Right ventricle myocardium superior (tissue), 1 donor: ENCODE results near the gene ANAPC7. TPM values are rescaled to one million over a fixed set of nuclear protein-coding genes. Genes with fewer than 3 reads are reported as not detected.
A peak's percentile ranks its signal among the peaks of the same experiment; 100 is the strongest.
"Not testable (repeated sequence)": the region's sequence is repeated elsewhere in the genome, so short reads cannot be mapped to it uniquely, and the experiment has no call there.

Experiments
- ATAC-seq: fragments of 200-7000 bp; cut with Tn5 transposase; one replicate; pipeline ENCODE4 v1.9.1; 2020; ENCODE audit warnings: mild to moderate bottlenecking; ENCODE audit not compliant: poor library complexity
- DNase-seq: peaks from one replicate; pipeline ENCODE4 v3.0.0-alpha.2; 2020
- intact Hi-C: fragments of 100-400 bp; cut with DNase I; formaldehyde crosslinking; loops from one replicate; pipeline ENCODE4 v1.11.2; 2022
- total RNA-seq: library from RNA; stranded (reverse); fragmentation: NEBNext Ultra II Directional; extraction: Animal tissue kit (Norgen Biotek cat#: 25700); gene quantifications from one replicate; pipeline ENCODE4 v1.2.1, GENCODE V29; 2021
- donor health status: DM: no; HTN: yes; CAD: no; lungs with severe emphysema.

Gene ANAPC7
- total RNA-seq, 1 donor from 2014 or later: 32.6 TPM

DNA sequence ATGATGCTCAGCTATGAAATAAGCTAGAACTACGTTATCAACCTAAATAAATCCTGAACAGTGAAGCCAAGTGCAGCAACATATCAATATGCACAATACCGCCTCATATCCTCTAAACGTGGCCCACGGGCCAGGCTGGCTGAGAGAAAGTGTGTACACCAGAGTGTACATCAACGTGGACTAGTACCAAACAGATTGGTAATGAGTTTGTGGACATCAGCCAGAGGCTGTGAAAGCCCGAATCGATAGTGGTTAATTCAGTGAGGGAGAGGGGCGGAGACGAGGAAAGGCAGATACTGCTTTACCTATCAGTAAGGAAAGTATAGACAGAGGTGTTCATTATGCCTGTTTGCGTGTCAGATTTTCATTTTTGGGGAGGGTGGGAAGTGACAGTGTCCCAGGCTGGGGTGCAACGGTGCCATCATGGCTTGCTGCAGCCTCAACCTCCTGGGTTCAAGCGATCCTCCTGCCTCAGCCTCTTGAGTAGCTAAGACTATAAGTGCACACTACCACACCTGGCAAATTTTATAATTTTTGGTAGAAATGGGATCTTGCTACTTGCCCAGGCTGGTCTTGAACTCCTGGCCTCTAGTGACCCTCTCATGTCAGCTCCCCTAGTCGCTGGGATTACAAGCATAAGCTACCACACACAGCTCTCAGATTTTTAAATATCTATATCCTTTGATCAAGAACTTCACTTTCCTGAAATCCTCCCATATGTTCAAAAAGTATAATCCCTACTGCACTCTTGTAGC is 50.1 kb downstream of the ANAPC7 start:
- intact Hi-C loops: no loop called here
- DNase-seq (no peak), ATAC-seq (peak; percentile 16)

DNA sequence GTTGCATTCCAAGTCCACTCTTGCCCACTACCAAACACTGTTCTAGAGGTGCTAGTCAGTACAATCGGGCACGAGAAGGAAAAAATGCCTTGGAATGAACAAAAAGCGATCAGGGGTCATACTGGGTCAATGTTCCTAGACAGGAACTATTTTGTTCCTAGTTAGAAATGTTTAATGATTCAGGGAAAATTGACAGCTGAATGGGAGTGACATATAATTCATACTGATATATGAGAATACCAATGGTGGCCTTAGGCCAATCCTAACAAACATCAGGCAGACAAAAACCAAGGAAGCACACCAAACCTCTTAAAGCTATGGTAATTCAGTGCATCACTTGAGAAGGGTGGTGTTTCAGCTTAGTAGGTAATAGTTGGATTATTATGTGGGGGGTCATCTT is 51.1 kb downstream of the ANAPC7 start:
- intact Hi-C loops: no loop called here
- DNase-seq (no peak), ATAC-seq (no peak)

DNA sequence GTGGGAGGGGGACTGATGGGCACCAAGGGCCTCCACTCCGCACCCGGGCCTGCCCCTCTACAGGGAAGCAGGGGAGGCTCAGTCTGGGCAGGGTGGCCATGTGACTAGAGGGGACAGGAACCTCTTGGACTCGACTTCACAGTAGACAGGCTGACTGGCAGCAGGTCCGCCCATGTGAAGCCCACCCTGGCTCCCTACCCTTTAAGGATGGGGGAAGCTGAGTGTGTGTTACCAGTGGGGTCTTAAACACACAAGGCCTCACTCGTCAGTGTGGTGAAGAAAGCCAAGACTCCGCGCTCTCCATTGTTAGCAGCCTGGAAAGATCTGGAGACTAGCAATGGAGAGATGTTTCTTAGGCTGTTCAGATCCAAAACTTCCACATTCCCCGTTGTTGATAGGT is 52.4 kb downstream of the ANAPC7 start:
- ATAC-seq (no peak), DNase-seq (no peak)
- intact Hi-C loops: no loop called here

DNA sequence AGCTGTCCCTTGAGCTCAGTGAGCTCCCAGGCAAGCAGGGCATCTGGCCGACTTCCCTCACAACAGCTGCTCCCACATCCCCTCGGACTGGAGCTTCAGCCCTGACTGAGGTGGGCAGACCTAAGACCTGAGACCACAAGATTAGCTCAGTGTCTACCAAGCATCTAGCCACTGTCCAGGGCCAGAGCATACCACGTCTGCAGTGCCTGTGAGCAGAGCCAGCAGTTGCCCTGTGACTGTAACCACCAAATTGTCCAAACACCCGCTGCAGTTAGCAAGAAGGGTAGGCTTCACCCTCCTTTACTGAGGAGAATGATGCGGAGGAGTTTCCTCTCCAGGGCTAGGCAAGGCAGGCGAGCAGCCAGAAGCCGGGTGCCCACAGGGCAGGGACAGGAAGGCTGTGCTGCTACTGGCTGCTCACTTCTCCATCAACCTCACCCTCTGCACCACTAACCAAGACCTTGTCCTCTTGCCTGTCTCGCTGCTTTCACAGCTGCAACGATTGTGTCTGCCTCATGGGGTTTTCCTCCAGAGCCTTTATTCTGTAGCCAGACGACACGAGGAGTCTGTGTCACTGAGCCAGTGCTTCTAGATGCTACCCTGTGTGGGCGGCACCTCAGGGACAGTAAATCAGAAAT is 53.9 kb downstream of the ANAPC7 start:
- DNase-seq (no peak), ATAC-seq (no peak)
- intact Hi-C loops: no loop called here

DNA sequence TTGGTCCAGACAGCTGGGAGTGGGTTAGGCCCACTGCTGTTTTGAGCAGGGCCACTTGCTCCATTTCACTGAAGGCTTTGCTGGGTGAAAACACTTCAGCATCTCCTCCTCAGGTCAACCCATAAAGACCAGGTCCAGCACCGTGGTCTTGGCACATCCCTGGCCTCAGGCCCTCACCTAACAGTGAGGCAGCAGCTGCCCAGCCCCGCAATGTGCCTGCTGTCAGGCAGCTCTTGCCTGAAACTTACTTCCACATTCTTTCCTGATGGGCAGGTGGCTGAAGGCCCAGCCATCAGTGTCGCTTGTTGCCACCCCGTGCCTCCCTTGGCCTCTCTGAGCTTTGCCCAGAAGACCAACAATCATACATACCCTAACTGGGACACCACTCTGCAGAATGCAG is 54.4 kb downstream of the ANAPC7 start:
- intact Hi-C loops: no loop called here
- no peak for DNase-seq
- ATAC-seq: peak; percentile 0

DNA sequence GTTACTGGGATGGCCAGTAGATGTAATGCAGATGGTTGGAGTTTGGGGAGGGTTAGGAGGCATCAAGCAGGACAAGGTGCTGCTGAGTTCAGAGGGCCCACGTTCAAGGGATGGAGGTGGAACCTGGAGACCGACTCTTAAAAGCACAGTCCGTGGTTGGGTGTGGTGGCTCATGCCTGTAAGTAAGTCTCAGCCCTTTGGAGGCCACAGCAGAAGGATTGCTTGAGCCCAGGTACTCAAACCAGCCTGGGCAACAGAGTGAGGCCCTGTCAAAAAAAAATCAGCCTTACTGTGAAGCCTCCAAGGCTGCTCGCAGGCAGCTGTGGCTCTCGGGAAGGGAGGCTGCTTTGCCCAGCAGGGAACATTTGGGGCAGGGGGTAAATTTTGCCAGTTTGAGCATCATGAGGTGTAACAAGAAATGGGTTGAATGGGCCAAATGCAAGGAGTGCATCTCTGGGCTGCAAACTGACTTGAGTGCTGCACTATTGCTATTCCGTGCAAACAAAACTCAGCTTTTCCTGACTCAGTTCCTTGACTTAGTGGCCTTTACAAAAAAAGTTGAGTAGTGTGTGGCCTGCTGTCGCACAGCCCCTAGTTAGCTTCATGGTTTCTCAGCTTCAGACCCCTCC is 55.0 kb downstream of the ANAPC7 start:
- intact Hi-C loops: no loop called here
- ATAC-seq (no peak), DNase-seq (no peak)

DNA sequence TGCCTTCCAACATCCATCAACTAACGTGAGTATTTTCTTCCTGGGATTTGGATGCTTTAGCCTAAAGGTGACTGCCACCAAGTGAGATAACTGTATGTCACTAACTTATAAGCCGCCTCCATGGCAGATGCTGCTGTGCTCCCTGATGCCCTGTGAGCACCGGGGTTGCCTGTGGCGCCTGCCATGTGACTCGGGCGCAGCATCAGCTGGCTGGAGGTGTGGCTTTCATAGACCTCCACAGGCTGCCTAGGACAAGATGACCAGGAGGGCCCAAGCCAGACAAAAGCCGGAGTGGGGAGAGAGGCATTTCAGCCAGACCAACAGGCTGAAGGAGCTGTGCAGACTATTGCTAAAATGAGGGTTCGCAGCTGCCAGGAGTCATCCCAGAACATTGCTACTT is 55.7 kb downstream of the ANAPC7 start:
- intact Hi-C loops: no loop called here
- DNase-seq (no peak), ATAC-seq (no peak)

DNA sequence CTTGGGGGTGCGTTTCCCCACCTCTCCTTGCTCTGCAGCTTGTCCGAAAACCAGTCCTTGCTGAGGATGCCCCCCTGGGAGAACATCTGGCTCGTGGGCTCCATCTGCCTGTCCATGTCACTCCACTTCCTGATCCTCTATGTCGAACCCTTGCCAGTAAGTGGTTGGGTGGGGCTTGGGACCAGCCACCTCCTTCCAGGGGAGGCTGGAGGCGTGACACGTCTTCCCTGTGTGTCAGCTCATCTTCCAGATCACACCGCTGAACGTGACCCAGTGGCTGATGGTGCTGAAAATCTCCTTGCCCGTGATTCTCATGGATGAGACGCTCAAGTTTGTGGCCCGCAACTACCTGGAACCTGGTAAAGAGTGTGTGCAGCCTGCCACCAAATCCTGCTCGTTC is 57.5 kb downstream of the ANAPC7 start:
- DNase-seq: no peak
- intact Hi-C loops: no loop called here
- no peak for ATAC-seq

DNA sequence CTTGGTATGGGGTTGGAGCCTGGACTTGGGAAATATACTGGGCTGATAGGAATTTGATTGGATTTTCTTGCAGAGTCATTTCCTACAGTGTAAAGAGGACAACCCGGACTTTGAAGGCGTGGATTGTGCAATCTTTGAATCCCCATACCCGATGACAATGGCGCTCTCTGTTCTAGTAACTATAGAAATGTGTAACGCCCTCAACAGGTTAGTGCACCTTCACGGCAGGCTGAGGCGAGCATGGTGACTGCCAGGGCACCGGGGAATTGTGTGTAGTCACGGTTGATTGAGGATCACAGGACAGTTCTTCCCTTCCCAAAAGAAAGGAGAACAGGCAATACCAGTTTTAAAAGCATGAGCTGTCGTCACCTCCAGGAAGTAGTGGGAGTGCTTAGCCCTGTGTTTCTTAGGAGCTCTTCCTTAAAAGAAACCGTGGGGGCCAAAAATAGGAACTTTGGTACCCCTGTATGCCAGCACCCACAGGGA is 58.3 kb downstream of the ANAPC7 start:
- ATAC-seq (peak; percentile 2), DNase-seq (no peak)
- intact Hi-C loops: no loop called here

DNA sequence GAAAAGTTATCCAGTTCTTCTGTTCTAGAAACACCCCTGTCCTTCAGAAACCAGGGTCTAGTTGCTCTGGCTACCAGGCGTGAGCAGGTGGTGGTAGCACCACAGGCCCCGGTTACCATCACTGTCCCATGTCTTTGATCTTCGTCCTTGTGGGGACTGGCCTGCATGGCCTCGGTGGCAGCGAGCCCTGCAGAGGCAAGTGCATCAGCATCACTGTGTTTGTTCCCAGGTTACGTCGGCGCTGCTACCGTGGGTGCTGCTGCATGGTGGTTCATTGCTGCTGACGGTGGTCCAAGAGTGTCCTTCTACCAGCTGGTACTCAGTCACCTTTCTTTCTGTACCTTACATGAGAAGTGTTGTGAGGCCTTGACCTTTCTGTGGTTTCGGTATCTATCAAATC is 58.9 kb downstream of the ANAPC7 start:
- ATAC-seq (no peak), DNase-seq (no peak)
- intact Hi-C loops: no loop called here

DNA sequence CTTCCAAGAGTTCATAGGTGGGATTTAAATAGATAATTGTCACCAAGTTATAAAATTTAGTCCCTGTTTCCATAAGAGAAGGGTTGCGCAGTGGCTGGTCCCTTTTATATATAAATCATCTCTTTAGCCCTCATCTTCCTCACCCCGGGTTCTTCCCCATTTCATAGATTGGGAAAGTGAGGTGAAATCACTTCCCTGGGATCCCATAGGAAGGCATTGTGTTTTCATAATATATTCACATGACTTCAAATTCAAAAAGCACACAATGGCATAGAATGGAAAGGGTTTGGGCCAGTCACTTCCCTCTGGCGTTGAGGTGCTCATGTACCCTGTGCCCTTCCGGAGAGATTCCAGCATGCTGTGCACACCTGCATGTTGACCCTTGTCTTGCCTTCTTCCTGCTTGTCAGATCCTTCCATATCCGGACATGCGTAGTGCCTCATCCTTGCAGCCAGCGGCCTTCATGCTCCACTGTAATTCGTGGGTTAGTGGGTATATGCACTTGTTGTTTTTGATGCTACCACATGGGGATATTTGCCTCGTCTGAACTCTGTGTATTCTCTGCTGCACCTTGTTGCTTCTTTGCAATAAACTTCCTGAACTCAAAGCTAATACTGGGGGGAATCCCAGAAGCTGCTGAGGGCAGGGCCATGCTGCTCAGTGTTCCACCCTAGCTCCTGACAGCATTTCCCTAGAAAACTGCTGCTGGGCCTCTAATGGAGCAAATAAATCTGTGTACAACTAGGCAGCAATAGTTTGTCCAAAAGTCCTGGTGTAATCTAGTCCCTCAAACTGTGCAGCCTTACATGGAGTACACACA is 59.6 kb downstream of the ANAPC7 start:
- intact Hi-C loops: no loop called here
- no peak for DNase-seq
- ATAC-seq: no peak

DNA sequence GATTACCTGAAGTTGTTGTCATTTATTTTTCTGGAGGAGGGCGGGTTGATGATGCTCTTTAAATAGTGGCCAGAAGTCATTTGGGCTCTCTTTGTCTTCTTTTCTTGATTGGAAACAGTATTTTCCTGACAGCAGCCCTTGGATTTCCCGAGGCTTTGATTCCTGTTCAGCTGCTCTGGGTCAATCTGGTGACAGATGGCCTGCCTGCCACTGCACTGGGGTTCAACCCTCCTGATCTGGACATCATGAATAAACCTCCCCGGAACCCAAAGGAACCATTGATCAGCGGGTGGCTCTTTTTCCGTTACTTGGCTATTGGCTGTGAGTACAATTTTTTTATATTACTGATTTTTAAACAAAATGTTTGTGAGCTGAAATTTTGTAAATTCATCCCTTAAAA is 60.4 kb downstream of the ANAPC7 start:
- intact Hi-C loops: no loop called here
- ATAC-seq: no peak
- DNase-seq: no peak

DNA sequence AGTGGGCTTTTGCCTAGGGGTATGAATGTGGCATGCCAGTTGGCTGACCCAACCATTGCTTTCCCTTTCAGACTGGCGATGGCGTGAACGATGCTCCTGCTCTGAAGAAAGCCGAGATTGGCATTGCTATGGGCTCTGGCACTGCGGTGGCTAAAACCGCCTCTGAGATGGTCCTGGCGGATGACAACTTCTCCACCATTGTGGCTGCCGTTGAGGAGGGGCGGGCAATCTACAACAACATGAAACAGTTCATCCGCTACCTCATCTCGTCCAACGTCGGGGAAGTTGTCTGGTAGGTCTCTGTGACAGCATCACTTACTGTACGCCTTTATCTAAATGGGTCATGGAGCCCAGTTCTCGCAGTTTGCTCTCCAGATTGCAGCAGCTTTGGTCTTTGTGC is 61.4 kb downstream of the ANAPC7 start:
- DNase-seq (no peak), ATAC-seq (no peak)
- intact Hi-C loops: no loop called here

DNA sequence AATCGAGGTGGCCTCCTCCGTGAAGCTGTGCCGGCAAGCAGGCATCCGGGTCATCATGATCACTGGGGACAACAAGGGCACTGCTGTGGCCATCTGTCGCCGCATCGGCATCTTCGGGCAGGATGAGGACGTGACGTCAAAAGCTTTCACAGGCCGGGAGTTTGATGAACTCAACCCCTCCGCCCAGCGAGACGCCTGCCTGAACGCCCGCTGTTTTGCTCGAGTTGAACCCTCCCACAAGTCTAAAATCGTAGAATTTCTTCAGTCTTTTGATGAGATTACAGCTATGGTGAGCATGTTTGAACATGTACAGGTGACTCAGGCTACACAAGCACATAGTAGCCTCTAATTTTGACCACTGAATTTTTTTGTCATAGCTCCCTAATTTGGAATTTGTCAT is 62.8 kb downstream of the ANAPC7 start:
- no peak for DNase-seq
- peak; percentile 2 for ATAC-seq
- intact Hi-C loops: no loop called here

DNA sequence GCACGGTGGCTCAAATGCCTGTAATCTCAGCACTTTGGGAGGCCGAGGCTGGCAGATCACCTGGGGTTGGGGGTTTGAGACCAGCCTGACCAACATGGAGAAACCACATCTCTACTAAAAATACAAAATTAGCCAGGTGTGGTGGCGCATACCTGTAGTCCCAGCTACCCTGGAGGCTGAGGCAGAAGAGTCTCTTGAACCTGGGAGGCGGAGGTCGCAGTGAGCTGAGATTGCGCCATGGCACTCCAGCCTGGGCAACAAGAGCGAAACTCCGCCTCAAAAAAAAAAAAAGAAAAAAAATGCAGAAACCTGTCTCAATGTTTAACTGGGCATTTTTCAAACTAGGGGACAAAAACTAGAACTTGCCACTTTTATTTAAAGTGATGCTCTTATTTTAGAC is 63.2 kb downstream of the ANAPC7 start:
- DNase-seq, ATAC-seq, intact Hi-C loops: not testable (repeated sequence)

DNA sequence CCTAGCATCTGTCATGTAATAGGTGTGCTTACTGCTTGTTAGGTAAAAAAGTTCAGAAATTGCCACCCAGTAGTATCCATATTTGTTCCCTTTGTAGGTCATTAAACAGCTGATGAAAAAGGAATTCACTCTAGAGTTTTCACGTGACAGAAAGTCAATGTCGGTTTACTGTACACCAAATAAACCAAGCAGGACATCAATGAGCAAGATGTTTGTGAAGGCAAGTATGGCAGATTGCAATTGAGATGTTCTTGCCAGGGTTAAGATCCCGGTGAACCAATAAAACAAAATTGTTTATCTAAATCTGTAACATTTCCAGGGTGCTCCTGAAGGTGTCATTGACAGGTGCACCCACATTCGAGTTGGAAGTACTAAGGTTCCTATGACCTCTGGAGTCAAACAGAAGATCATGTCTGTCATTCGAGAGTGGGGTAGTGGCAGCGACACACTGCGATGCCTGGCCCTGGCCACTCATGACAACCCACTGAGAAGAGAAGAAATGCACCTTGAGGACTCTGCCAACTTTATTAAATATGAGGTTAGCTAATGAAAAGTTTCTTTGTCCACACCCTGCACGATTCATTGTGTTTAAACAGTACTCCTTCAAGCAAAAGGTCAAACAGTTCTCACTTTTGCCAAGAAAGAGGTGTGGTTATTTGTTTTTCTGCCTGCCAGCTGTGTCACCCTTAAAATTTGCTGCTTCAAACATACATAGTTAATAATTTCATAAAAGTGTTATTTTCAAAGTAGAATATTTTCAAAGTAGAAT is 64.1 kb downstream of the ANAPC7 start:
- intact Hi-C loops: no loop called here

DNA sequence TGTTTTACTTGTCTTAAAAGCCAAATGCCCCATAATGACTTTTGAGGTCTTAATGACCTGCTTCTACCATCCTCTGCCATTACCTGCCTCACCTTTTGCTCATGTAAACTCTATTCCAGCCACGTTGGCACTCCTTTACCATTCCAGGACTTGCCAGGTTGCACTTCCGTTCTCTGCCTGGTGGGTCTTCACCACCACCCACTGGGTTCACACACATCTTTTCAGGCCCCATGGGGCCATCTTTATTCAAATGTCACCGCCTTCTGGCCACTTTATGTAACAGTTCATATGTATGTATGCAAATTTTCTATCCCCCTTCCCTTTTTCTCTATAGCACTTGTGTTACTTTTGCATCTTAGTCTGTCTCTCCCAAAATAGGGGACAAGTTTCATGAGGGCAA is 64.8 kb downstream of the ANAPC7 start:
- DNase-seq: no peak
- intact Hi-C loops: no loop called here
- peak; percentile 2 for ATAC-seq

More for the DNA sequence above, 64.1 kb downstream of the ANAPC7 start:
- ATAC-seq: peak; percentile 2
- DNase-seq: no peak

DNA sequence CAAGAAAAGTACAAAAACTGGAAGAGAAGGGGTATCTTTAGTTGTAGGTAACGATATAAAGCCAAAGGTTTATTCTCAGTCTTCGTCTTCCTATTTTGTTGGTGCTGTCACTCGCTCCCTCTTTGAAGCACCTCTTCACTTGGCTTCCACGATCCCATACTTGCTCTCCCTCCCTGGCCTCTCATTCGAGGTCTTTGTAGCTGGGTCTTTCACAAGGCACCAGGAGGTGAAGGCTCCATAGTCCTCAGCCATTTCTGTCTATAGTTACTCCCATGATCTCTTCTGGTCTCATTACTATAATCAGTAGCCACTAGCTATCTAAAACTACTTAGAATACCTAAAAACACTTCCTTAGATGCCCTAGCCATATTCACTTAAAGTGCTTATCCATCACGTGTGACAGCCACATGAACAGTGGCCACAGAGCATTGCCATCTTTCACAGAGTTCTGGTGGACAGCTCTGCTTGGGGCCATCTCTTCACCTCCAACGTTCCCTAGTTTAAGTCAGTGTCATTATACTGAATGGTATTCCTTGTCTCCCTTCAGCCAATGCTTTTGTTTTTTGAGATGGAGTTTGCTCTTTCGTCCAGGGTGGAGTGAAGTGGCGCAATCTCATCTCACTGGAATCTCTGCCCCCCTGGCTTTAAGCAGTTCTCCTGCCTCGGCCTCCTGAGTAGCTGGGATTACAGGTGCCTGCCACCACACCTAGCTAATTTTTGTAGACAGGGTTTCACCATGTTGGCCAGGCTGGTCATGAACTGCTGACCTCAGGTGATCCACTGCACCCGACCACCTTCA is 65.4 kb downstream of the ANAPC7 start:
- DNase-seq (no peak), ATAC-seq (peak; percentile 2)
- intact Hi-C loops: no loop called here
